Right ventricle myocardium inferior (tissue), 1 donor: ENCODE results near the gene IRF4. TPM values are rescaled to one million over a fixed set of nuclear protein-coding genes. Genes with fewer than 3 reads are reported as not detected.

ENCODE experiments used
- ATAC-seq: fragments of 200-7000 bp; cut with Tn5 transposase; one replicate; pipeline ENCODE4 v1.9.1; 2020; ENCODE audit warnings: mild to moderate bottlenecking, moderate library complexity
- DNase-seq: peaks from one replicate; pipeline ENCODE4 v3.0.0; 2021; ENCODE audit errors: missing footprints
- intact Hi-C: fragments of 100-400 bp; cut with DNase I; formaldehyde crosslinking; loops from one replicate; pipeline ENCODE4 v1.11.0; 2022
- long read RNA-seq: library from polyadenylated mRNA; unstranded; transcript quantifications from one replicate; pipeline ENCODE4 v2.0.0, GENCODE V29; 2021
- total RNA-seq: library from RNA; stranded (reverse); fragmentation: NEBNext Ultra II Directional; extraction: Animal tissue kit (Norgen Biotek cat#: 25700); gene quantifications from one replicate; pipeline ENCODE4 v1.2.1, GENCODE V29; 2021
- donor health status: DM: no; HTN: yes; CAD: no; lungs with severe emphysema.

The IRF4 gene
- total RNA-seq = 0.68 TPM
- long read RNA-seq = 0 reads

DNA sequence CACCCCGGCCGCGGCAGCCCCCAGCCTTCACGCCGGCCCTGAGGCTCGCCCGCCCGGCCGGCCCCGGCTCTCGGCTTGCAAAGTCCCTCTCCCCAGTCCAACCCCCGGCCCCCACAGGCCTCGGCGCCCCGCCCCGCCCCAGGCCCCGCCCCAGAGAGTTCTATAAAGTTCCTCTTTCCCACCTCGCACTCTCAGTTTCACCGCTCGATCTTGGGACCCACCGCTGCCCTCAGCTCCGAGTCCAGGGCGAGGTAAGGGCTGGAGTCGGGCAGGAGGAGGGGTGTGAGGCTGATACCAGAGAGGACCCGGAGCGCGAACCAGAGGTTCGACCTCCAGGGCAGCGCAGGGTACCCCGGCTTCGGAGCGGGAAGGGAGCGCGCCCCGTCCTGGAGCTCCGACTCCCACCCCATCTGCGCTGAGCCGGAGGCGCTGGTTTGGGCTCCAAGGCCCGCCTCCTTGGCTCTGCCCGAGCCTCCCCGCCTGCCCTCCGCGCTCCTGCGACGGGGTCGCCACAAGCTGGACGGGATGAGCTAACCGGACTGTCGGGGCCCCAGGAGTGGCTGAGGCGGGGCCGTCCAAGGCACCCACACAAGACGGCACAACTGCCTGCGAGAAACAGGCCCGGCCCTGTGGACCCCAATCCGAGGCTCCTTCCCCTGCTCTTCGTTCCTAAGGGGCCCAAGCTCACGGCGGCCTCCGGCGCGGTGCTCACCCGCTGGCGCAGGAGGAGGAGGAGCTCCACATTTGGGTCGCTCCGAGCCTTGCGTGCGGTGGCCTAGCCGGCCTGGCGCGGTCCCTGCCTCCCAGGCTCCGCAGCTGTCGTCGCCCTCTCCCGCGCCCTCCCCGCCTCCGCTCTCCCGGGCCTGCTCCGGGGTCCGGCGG lies at the start of gene IRF4:
TSS of gene IRF4 (plus strand) at position 194 of the 882 bp plus-strand sequence. CDS start 1,401 bp downstream, outside the sequence.
- intact Hi-C loops = no loop called here
- DNase-seq (peak; percentile 68), ATAC-seq (peak; percentile 23)

DNA sequence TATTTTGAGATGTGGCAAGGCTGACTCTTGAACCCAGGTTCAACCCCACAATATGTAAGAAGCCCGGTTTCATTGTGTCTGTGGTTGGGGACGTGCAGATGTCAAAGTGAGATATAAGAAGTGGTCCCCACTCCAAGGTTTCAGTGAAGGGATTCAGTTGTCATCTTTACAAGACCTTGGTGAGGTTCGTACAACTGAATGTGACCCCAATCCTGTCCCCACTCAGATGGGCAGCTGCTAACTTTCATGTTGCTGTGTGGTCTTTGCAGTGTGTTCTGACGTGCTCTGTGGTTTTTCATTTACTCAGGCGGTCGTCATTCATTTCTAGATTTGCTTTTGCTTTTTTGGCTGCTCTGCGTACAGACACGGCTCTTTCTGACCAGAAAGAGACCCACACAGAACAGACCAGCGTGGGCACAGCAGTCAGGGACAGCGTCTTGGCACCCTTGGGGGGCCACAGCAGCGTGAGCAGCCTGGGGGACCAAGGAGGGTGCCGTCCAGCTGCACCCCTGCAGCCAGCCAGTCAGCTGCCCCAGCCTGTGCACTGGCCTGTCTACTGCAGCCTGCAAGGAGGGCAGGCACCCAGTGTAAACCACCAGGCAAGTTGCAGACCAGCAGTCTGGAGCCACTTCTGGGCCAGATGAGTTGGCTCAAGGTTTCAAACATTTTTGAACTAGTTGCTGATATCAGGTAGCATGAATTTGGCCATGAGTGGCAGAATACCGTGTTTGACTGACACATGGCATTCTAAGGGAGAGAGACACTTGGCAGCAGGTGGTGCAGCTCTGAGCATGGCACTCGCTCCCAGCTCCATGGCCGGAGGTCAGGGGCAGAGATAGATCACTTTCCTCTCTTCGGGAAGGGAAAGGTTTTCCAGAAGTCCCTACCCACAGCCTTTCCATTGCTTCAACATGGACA lies 49.4 kb upstream of the IRF4 start:
- intact Hi-C loops = no loop called here
- ATAC-seq (no peak), DNase-seq (peak; percentile 53)

DNA sequence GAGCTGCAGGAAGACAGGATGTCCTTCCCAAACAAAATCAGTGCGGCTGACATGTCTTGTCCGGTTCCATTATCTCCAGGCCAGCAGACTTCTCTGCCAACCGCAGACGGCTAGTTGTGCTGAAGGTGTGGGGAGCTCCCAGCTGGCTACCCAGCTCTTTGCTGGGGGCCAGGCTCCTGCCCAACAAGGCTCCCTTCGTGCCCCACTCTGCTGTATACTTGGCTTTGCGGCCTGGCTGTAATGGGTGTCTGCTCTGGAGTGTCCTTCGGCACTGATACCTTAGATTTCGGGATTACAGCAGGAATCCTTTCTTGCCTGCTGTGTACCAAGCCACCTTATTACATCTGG lies 48.7 kb upstream of the IRF4 start:
- intact Hi-C loops = no loop called here
- DNase-seq (peak; percentile 57), ATAC-seq (no peak)

DNA sequence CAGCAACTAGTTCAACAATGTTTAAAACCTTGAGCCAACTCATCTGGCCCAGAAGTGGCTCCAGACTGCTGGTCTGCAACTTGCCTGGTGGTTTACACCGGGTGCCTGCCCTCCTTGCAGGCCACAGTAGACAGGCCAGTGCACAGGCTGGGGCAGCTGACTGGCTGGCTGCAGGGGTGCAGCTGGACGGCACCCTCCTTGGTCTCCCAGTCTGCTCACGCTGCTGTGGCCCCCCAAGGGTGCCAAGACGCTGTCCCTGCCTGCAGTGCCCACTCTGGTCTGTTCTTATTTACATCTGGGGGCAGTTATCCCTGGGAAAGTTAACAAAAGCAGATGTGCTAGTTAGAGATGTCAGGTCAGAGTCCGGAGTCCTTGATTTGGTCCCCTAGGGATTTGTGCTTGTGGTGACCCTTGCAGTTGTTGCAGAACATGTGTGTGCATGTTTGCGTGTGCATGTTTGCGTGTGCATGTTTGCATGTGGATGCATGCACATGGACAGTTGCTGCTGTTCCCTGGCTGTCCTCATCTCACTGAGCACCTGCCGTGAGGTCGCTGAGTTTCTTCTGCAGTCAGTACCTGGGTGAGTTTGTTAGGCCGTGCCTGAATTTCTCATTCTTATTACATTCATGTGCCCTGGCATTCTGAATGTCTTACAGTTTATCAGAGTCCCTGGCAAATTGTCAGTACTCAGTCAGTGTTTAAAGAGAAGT lies 48.2 kb upstream of the IRF4 start:
- intact Hi-C loops = no loop called here
- DNase-seq = peak; percentile 66
- no peak for ATAC-seq

DNA sequence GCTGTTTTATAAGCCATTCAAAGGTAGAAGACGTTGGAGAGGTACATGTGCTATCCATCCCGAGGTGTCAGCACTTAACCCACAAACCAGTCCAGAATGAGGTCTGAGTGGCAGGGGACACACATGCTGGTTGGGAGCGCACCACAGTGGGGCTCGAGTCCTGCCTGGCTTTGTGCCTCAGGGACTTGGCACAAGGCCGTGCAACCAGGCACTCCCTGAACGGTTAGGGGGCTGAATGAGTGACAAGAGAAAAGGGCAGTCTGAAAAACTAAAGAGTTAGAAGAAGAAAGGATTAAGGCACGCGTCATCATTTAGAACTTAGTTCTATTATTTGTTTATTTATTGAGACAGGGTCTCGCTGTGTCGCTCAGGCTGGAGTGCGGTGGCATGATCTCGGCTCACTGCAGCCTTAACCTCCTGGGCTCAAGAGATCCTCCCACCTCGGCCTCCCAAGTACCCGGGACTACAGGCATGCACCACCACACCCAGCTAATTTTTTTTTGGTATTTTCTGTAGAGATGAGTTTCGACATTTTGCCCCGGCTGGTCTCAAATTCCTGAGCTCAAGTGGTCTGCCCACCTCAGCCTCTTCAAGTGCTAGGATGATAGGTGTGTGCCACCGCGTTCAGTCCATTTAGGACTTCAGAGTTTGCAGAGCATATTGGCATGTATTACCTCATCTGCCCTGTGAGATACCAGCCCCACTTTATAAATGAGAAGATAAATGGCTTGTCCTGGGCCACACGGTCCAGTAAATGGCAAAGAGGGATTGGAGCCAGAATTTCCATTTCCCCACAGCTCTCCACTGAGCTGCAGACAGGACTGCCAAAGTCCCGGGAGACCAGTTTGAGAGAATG lies 47.4 kb upstream of the IRF4 start:
- intact Hi-C loops = no loop called here
- ATAC-seq (peak; percentile 41), DNase-seq (peak; percentile 69)

DNA sequence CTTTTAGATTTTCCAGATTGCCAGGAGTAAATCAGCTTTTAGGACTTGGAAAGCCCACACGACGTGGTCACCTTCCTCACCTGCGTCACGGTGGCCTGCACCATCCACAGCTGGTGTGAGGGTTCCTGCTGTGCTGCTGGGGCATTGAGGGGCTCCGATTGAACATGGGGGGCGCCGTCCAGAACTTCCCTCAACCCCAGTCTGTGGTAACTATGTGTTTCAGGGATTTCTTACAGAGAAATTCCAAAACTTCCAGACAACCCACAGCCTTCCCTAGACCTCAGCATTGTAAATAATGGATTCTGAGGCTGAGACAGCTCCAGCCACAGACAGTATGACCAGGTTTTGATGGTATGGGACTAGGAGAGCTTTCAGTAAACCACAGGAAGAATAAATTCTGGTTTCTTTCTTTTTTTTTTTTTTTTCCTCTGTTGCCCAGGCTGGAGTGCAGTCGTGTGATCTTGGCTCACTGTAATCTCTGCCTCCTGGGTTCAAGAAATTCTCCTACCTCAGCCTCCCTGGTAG lies 46.7 kb upstream of the IRF4 start:
- ATAC-seq (no peak), DNase-seq (peak; percentile 28)
- intact Hi-C loops = no loop called here

DNA sequence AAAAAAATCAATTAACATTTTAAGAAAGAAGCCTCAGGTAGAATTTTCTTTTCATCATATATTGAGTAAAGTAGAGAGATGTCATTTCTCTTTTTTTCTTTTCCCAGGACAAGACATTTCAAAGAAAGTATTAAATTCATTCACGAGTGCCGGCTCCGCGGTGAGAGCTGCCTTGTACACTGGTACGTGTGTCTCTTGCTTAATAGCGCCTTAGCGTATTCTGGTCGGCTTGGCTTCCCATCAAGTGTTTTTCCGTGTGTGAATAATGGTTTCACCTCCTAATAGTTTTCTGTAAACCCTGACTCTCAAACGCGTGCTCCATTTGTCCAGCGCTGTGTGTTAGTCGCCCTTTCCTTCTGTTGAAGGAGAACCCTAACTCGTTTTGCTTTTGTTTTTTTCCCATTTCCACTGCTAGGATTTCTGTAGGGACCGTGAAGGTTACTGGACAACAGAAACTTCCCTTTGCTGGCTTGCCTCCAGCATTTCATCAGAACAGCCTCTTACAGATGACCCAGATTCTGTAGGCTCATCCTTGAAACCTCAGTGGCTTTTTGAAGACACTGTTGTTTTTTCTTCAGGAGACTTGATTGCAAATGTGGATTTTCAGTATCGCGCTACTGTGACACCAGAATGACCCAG lies 45.7 kb upstream of the IRF4 start:
- peak; percentile 72 for DNase-seq
- ATAC-seq = no peak
- intact Hi-C loops = no loop called here

DNA sequence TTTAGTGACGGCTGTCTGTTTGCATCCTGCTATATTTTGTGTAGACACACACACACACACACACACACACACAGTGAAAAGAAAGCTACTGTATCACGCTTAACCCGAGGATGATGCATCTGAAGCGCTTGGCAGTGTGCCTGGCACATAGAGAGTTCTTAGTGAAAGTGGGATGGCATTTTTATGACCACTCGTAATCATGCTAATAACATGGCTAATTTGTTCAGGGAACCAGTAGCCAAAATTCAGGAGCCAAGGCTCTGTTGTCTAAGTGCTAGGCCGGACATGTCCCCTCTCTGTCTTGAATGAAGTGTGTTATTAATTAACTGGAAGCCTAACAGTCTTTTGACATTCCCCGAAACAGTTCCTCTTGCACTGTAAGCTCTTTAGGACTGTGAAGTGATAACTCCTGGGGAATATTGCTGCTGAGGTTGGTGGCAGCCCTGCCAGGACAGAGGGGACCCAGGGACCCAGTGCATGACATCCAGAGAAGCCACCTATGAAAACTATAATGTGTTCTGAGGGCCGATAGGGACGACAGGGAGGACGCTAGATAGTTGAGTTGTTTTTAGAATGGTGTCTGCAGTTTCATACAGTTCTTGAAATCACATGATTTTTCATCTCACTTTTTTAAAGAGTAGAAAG lies 45.0 kb upstream of the IRF4 start:
- no peak for ATAC-seq
- peak; percentile 58 for DNase-seq
- intact Hi-C loops = no loop called here

DNA sequence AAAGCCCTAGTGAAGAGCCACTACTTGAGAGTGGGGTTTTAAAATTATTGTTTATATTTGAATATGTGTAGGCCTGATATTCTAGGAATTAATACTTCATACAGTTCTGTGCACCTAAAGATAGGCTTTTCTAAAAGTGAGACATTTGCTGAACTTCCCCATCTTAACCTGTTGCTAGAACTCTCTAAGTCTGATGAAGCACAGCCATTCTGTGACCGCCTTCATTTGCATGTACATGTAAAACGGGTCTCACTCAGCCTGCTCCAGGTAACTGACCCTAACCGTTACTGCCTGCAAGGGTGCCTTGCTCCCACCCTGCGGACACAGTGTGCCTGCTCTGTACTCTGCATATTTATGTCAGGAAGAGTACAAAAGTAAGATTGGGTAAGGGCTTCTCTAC lies 44.3 kb upstream of the IRF4 start:
- intact Hi-C loops = no loop called here
- no peak for ATAC-seq
- no peak for DNase-seq

DNA sequence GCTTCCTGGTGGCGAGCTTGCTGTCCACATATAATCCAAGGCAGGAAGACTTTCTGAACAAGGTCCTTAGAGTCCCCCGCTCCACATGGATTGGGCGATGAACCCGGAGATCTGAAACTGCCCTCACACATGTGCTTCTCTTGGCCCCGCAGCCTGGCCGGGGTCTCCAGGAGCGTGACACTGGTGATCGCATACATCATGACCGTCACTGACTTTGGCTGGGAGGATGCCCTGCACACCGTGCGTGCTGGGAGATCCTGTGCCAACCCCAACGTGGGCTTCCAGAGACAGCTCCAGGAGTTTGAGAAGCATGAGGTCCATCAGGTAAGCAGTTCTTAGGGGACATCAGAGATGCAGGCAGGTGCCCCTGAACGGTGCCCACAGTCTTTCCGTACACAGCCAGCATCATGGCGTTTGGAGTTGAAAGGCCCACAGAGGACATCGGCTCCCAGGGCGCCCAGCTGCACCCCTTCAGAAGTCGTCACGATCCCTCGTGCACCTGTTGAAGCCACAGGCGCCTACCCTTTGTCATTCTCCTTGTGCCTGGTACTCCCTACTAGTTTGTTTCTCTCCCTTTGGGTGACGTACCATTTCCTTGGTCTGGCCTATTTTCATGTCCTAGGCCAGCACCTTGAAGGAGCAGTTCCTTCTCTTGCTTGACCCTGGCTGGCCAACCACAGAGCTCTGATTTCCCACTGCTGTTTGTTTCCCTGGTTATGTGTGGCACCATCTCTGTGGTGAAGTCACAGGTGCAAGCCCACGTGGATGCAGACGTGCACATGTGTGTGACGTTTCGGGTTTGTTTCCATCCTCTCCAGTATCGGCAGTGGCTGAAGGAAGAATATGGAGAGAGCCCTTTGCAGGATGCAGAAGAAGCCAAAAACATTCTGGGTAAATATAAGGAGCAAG lies 43.3 kb upstream of the IRF4 start:
- intact Hi-C loops = no loop called here

DNA sequence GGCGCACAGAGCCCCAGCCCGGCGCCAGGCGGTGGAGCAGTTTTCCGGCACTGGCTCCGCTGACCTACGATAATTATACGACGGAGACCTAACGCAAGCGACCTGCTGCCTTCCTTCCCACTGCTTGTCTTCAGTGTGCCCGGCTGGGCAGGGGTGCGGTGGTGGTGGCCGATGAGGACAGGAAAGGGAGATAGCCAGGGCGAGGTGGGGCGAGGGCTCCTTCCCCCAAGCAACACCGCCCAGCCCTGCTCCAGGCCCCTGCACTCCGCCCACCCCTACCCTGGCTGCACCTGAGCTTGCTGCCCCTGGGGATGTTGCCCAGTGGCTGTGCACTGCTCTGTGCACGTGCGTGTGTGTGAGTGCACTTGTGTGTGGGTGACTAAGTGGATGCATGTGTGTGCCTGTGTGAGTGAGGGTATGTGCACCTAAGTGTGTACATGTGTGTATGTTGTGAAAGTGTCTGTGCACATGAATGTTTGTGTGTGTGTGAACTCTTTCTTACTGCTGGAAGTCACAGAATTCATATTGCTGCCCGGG lies 42.6 kb upstream of the IRF4 start:
- DNase-seq (peak; percentile 77), ATAC-seq (no peak)
- intact Hi-C loops = no loop called here

More for the DNA sequence above, 43.3 kb upstream of the IRF4 start:
- ATAC-seq = no peak
- DNase-seq = peak; percentile 79

DNA sequence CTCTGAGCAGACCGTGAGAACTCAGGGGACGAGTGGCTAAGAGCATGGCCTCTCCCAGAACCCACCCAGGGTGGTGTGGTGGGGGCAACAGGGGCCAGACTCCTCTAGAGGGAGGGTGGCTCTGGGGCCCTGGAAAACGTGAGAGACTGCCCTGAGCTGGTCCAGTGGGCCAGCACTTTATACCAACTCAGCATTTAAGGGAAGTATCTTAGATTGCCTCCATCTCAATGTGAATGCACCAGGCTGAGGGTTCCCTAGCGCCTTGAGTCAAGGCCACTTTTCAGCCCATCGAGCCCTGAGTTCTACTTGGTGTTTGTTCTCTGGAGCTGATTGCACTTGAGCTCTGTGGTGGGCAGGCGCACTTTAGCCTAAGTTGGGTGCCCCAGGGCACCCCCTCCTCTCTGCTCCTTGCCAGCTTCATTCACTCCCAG lies 42.0 kb upstream of the IRF4 start:
- ATAC-seq = no peak
- intact Hi-C loops = no loop called here
- DNase-seq = peak; percentile 57

DNA sequence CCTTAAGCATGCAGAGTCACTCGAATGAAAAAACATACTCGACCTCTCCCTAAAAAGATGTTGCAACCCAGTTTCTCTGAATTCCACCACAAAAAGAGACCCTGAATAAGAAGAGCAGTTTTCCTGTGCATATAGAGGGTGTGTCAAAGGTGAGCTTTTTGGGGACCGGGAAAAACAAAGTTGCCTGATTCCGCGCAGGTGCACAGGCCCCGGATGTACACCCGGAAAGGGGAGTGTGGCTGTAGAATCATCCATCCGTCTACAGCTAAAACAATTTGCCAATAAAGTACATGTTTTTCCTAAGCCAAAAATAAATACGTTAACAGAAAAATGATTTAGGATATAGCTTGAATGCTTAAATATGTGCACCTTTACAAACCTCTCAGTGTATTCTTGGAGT lies 41.2 kb upstream of the IRF4 start:
- no peak for DNase-seq
- intact Hi-C loops = no loop called here
- ATAC-seq = no peak

DNA sequence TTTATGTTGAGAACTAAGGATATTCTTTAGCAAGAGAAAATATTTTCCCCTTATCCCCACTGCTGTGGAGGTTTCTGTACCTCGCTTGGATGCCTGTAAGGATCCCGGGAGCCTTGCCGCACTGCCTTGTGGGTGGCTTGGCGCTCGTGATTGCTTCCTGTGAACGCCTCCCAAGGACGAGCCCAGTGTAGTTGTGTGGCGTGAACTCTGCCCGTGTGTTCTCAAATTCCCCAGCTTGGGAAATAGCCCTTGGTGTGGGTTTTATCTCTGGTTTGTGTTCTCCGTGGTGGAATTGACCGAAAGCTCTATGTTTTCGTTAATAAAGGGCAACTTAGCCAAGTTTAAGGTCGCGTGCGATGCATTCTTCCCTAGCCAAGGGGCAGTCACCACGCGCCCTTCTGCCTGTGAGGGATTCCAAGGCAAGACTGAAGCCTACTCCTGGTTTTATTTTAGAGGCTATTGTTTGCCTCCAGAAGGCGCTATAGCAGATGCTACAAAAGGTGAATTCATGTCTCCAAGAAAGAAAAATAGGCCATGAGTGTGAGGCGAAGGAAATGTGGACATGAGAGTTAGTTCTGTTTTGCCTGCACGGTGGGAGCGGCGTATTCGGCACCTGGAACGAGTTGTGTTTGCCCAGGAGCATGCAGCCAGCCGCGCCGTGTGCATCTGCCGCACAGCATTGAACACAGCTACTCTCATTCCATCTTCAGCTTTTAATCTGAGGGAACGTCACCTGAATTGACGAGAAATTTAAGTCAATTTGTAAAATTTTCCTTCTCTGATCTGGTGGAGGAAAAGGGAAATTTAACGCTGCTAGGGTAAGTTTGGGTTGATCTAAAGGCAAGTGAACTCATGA lies 40.3 kb upstream of the IRF4 start:
- DNase-seq (peak; percentile 65), ATAC-seq (no peak)
- intact Hi-C loops = no loop called here

DNA sequence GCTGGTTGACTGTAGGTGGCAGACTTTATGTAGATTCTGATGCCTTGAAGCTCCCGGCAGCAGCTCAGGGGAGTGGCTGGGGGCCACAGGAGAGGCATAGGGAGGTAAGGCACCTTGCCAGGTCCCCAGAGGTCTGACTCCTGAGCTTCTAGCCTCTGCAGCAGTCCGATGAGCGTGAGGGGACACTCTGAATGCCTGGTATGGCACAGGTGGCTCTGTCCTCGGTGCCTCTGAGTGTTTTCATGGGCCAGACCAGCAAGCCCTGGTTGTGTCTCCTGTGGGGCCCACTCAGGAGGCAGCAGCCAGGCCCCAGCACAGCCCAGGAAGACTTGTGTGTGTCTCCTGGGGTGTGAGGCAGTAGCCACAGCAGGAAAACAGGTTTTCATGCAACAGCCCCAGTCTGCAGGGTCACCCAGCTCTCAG lies 39.7 kb upstream of the IRF4 start:
- intact Hi-C loops = no loop called here
- no peak for ATAC-seq
- peak; percentile 61 for DNase-seq
